Tibial nerve (tissue), 4 donors: Measurements from ENCODE around the gene ASIC2. TPM values are rescaled to one million over a fixed set of nuclear protein-coding genes. Genes with fewer than 3 reads are reported as not detected.

ENCODE experiments used
- DNase-seq, 2 donors: peaks; one replicate each; pipeline ENCODE4 v3.0.0-alpha.2; 2019; ENCODE audit warnings: low spot score in 2 of 2
- H3K27ac ChIP-seq, 4 donors: fragments of 200-600 bp; sonication (generic) in 3 of 4; one replicate each; pipeline ENCODE4 v1.5.1; 2017 to 2019; ENCODE audit warnings: mild to moderate bottlenecking in 1 of 4
- H3K27me3 ChIP-seq, 2 donors: fragments of 200-600 bp; sonication (generic) in 1 of 2; one replicate each; pipeline versions ENCODE4 v1.5.1 to v1.6.0; 2017 to 2019
- H3K36me3 ChIP-seq, 3 donors: fragments of 200-600 bp; sonication (generic); one replicate each; pipeline ENCODE4 v1.5.1; 2018 to 2019
- H3K4me1 ChIP-seq, 4 donors: fragments of 200-600 bp; sonication (generic) in 3 of 4; one replicate each; pipeline ENCODE4 v1.5.1; 2017 to 2019
- H3K4me3 ChIP-seq, 4 donors: fragments of 200-600 bp; sonication (generic) in 3 of 4; one replicate each; pipeline ENCODE4 v1.5.1; 2017 to 2019; ENCODE audit warnings: mild to moderate bottlenecking in 1 of 4, moderate library complexity in 1 of 4
- H3K9me3 ChIP-seq, 4 donors: fragments of 200-600 bp; sonication (generic) in 3 of 4; one replicate each; pipeline ENCODE4 v1.5.1; 2017 to 2019
- CTCF ChIP-seq, 5 experiments: fragments of 200-600 bp in 3 of 5; fragments of 450-650 bp in 2 of 5; sonication (generic) in 3 of 5; IDR thresholded peaks; one replicate each; pipeline ENCODE4 v1.5.1; 2016 to 2019; ENCODE audit warnings: antibody characterized with exemption in 5 of 5, mild to moderate bottlenecking in 3 of 5, moderate library complexity in 2 of 5
- EP300 ChIP-seq, 2 donors: sonication (generic); formaldehyde crosslinking; IDR thresholded peaks; one replicate each; pipeline ENCODE4 v1.6.1; 2017; ENCODE audit warnings: antibody characterized with exemption in 2 of 2, mild to moderate bottlenecking in 1 of 2
- POLR2A ChIP-seq, 2 donors: fragments of 450-650 bp; IDR thresholded peaks; one replicate each; pipeline ENCODE4 v1.6.1; 2017; ENCODE audit warnings: antibody characterized with exemption in 2 of 2, mild to moderate bottlenecking in 2 of 2, moderate library complexity in 2 of 2
- WGBS, 2 donors: methylation state at CpG; one replicate each; pipeline ENCODE4 v1.1.5; 2018; 5-methylcytosine and 5-hydroxymethylcytosine counted together
- total RNA-seq, 4 donors: library from RNA; depleted of rRNA; stranded (reverse); fragments of >200 nt; gene quantifications; one replicate each; pipeline ENCODE4 v1.1.0, GENCODE V29; 2016

ASIC2 gene
- total RNA-seq, 4 donors from 2014 or later, result 0.21 to 1.5 (median 0.50) TPM

- DNase-seq, result no peak
- no peaks in the 10 kb centered on the region for H3K9me3 ChIP-seq
- H3K4me1 ChIP-seq, result no peaks in the 10 kb centered on the region
- H3K4me3 ChIP-seq, result no peak overlapping the region
- 9 to 30% methylated on average over 3 to 4 of the region's 4 CpGs for WGBS, 2 donors
- no peaks in the 10 kb centered on the region for H3K27me3 ChIP-seq
- H3K27ac ChIP-seq, result no peak overlapping the region
- H3K36me3 ChIP-seq, result no peaks in the 10 kb centered on the region
- TF ChIP-seq POLR2A (IDR thresholded peaks at IDR 0.05) (no peak), EP300 (IDR thresholded peaks at IDR 0.05) (no peak), CTCF (IDR thresholded peaks at IDR 0.05) (no peak)
Observed at GRCh38 chr17:33140413-33141099, 152.5 kb downstream of the ASIC2 start.

GRCh38 chr17:33138627-33139026 is 154.5 kb downstream of the ASIC2 start:
- H3K4me1 ChIP-seq, result no peaks in the 10 kb centered on the region
- H3K27ac ChIP-seq, result no peak overlapping the region
- TF ChIP-seq CTCF (IDR thresholded peaks at IDR 0.05) (no peak), POLR2A (IDR thresholded peaks at IDR 0.05) (no peak), EP300 (IDR thresholded peaks at IDR 0.05) (no peak)
- no peaks in the 10 kb centered on the region for H3K9me3 ChIP-seq
- no peaks in the 10 kb centered on the region for H3K27me3 ChIP-seq
- WGBS, 2 donors, result 58 to 64% methylated on average over 3 of the region's 3 CpGs
- DNase-seq, result no peak
- no peaks in the 10 kb centered on the region for H3K36me3 ChIP-seq
- H3K4me3 ChIP-seq, result no peak overlapping the region

- no peak for TF ChIP-seq CTCF (IDR thresholded peaks at IDR 0.05)
- TF ChIP-seq EP300 (IDR thresholded peaks at IDR 0.05), result no peak
- TF ChIP-seq POLR2A (IDR thresholded peaks at IDR 0.05), result no peak
- no peak overlapping the region for H3K4me3 ChIP-seq
- H3K36me3 ChIP-seq, result no peaks in the 10 kb centered on the region
Observed at GRCh38 chr17:33137426-33137825, 155.7 kb downstream of the ASIC2 start.

GRCh38 chr17:33135691-33136090 is 157.4 kb downstream of the ASIC2 start:
- TF ChIP-seq POLR2A (IDR thresholded peaks at IDR 0.05) (no peak), EP300 (IDR thresholded peaks at IDR 0.05) (no peak), CTCF (IDR thresholded peaks at IDR 0.05) (no peak)
- no peaks in the 10 kb centered on the region for H3K4me1 ChIP-seq
- no peak for DNase-seq
- H3K27ac ChIP-seq, result no peak overlapping the region
- H3K9me3 ChIP-seq, result no peaks in the 10 kb centered on the region
- WGBS, 2 donors, result 53 to 66% methylated on average over 4 of the region's 4 CpGs
- H3K4me3 ChIP-seq, result no peak overlapping the region
- H3K36me3 ChIP-seq, result no peaks in the 10 kb centered on the region
- no peaks in the 10 kb centered on the region for H3K27me3 ChIP-seq

More at GRCh38 chr17:33137426-33137825, 155.7 kb downstream of the ASIC2 start:
- no peak overlapping the region for H3K27ac ChIP-seq
- DNase-seq, result no peak
- H3K9me3 ChIP-seq, result no peaks in the 10 kb centered on the region
- no peaks in the 10 kb centered on the region for H3K27me3 ChIP-seq
- no peaks in the 10 kb centered on the region for H3K4me1 ChIP-seq

- Histone ChIP-seq H3K4me1 (no peaks in the 10 kb centered on the region), H3K36me3 (no peaks in the 10 kb centered on the region), H3K27ac (no peak overlapping the region), H3K27me3 (no peaks in the 10 kb centered on the region), H3K9me3 (no peaks in the 10 kb centered on the region), H3K4me3 (no peak overlapping the region)
- WGBS, 2 donors, result 81 to 91% methylated on average over 6 to 7 of the region's 7 CpGs
- DNase-seq, result no peak
- TF ChIP-seq CTCF (IDR thresholded peaks at IDR 0.05) (no peak), POLR2A (IDR thresholded peaks at IDR 0.05) (no peak), EP300 (IDR thresholded peaks at IDR 0.05) (no peak)
Observed at GRCh38 chr17:33131620-33132019, 161.5 kb downstream of the ASIC2 start.
